ENCODE results near the gene MBOAT2. TPM values are rescaled to one million over a fixed set of nuclear protein-coding genes. Genes with fewer than 3 reads are reported as not detected.

Gene MBOAT2
- total RNA-seq, 4 donors from 2014 or later, result 20.0 to 83.0 (median 30.3) TPM

GRCh38 chr2:8997631-8998030 is 5.9 kb downstream of the MBOAT2 start:
- no peak for DNase-seq
- no peaks in the 10 kb centered on the region for H3K9me3 ChIP-seq
- no peaks in the 10 kb centered on the region for H3K36me3 ChIP-seq
- intact Hi-C loops (cut with DNase I; ENCODE audit: low total_unique reads), result no loop called here
- H3K27ac ChIP-seq, result no peak overlapping the region
- no peak for TF ChIP-seq CTCF (IDR thresholded peaks at IDR 0.05)
- TF ChIP-seq POLR2A (IDR thresholded peaks at IDR 0.05), result no peak
- no peaks in the 10 kb centered on the region for H3K4me1 ChIP-seq
- H3K27me3 ChIP-seq, result no peaks in the 10 kb centered on the region
- H3K4me3 ChIP-seq, result no peak overlapping the region

GRCh38 chr2:8997108-8997507 is 6.4 kb downstream of the MBOAT2 start:
- no peak overlapping the region for H3K27ac ChIP-seq
- H3K27me3 ChIP-seq, result no peaks in the 10 kb centered on the region
- no peaks in the 10 kb centered on the region for H3K4me1 ChIP-seq
- no peak for DNase-seq
- no peaks in the 10 kb centered on the region for H3K9me3 ChIP-seq
- intact Hi-C loops (cut with DNase I; ENCODE audit: low total_unique reads), result no loop called here
- H3K36me3 ChIP-seq, result no peaks in the 10 kb centered on the region
- no peak for TF ChIP-seq CTCF (IDR thresholded peaks at IDR 0.05)
- H3K4me3 ChIP-seq, result no peak overlapping the region

GRCh38 chr2:8996006-8996405 is 7.5 kb downstream of the MBOAT2 start:
- H3K4me1 ChIP-seq, result no peaks in the 10 kb centered on the region
- no peak overlapping the region for H3K27ac ChIP-seq
- intact Hi-C loops (cut with DNase I; ENCODE audit: low total_unique reads), result no loop called here
- DNase-seq, result no peak
- no peaks in the 10 kb centered on the region for H3K9me3 ChIP-seq
- H3K4me3 ChIP-seq, result no peak overlapping the region
- TF ChIP-seq POLR2A (IDR thresholded peaks at IDR 0.05) (no peak), CTCF (IDR thresholded peaks at IDR 0.05) (no peak)
- no peaks in the 10 kb centered on the region for H3K27me3 ChIP-seq
- no peaks in the 10 kb centered on the region for H3K36me3 ChIP-seq

GRCh38 chr2:8994386-8994785 is 9.1 kb downstream of the MBOAT2 start:
- Histone ChIP-seq H3K4me3 (no peak overlapping the region), H3K27me3 (no peaks in the 10 kb centered on the region), H3K4me1 (no peaks in the 10 kb centered on the region), H3K27ac (no peak overlapping the region), H3K36me3 (no peaks in the 10 kb centered on the region), H3K9me3 (no peaks in the 10 kb centered on the region)
- TF ChIP-seq CTCF (IDR thresholded peaks at IDR 0.05) (no peak), POLR2A (IDR thresholded peaks at IDR 0.05) (no peak)
- intact Hi-C loops (cut with DNase I; ENCODE audit: low total_unique reads), result no loop called here
- DNase-seq, result no peak

GRCh38 chr2:8993902-8994278 is 9.6 kb downstream of the MBOAT2 start:
- H3K27ac ChIP-seq, result no peak overlapping the region
- TF ChIP-seq POLR2A (IDR thresholded peaks at IDR 0.05) (no peak), CTCF (IDR thresholded peaks at IDR 0.05) (no peak)
- H3K27me3 ChIP-seq, result no peaks in the 10 kb centered on the region
- no peaks in the 10 kb centered on the region for H3K9me3 ChIP-seq
- no peak overlapping the region for H3K4me3 ChIP-seq
- no peaks in the 10 kb centered on the region for H3K36me3 ChIP-seq
- intact Hi-C loops (cut with DNase I; ENCODE audit: low total_unique reads), result no loop called here
- no peaks in the 10 kb centered on the region for H3K4me1 ChIP-seq
- DNase-seq, result no peak
